Liver (tissue), 9 donors: ENCODE measurements around the gene GTF2F2. TPM values are rescaled to one million over a fixed set of nuclear protein-coding genes. Genes with fewer than 3 reads are reported as not detected.

Source experiments
- DNase-seq: peaks from one replicate; pipeline ENCODE4 v3.0.0-alpha.2; 2017; ENCODE audit warnings: low spot score
- H3K27ac ChIP-seq, 2 donors: one replicate each; pipeline ENCODE4 v1.7.0; 2013; ENCODE audit warnings: inconsistent platforms in 2 of 2, low read length in 2 of 2, control low read depth in 1 of 2, low read depth in 1 of 2, mild to moderate bottlenecking in 1 of 2
- H3K27me3 ChIP-seq, 4 donors: one replicate each; pipeline versions ENCODE4 v1.6.1 to v1.7.0; 2013; ENCODE audit warnings: low read length in 3 of 4, inconsistent platforms in 1 of 4, mild to moderate bottlenecking in 1 of 4, moderate library complexity in 1 of 4; ENCODE audit not compliant: control insufficient read depth in 4 of 4, insufficient read depth in 4 of 4
- H3K36me3 ChIP-seq, 4 donors: one replicate each; pipeline versions ENCODE4 v1.6.1 to v1.7.0; 2013; ENCODE audit warnings: low read length in 3 of 4, mild to moderate bottlenecking in 3 of 4, low read depth in 1 of 4, moderate library complexity in 1 of 4; ENCODE audit not compliant: control insufficient read depth in 4 of 4, insufficient read depth in 3 of 4
- H3K4me1 ChIP-seq, 4 donors: one replicate each; pipeline versions ENCODE4 v1.6.1 to v1.7.0; 2013; ENCODE audit warnings: low read length in 3 of 4, mild to moderate bottlenecking in 3 of 4, moderate library complexity in 1 of 4; ENCODE audit not compliant: control insufficient read depth in 4 of 4, insufficient read depth in 4 of 4
- H3K4me3 ChIP-seq, 3 donors: one replicate each; pipeline versions ENCODE4 v1.6.1 to v1.7.0; 2013; ENCODE audit warnings: low read length in 3 of 3, control low read depth in 1 of 3, low read depth in 1 of 3, mild to moderate bottlenecking in 1 of 3
- H3K9ac ChIP-seq, 2 donors: one replicate each; pipeline ENCODE4 v1.7.0; 2013; ENCODE audit warnings: low read length in 2 of 2, mild to moderate bottlenecking in 2 of 2, moderate library complexity in 2 of 2, control low read depth in 1 of 2, low read depth in 1 of 2
- H3K9me3 ChIP-seq, 4 donors: one replicate each; pipeline versions ENCODE4 v1.6.1 to v1.7.0; 2013; ENCODE audit warnings: low read length in 3 of 4; ENCODE audit not compliant: control insufficient read depth in 4 of 4
- FOXA1 ChIP-seq: IDR thresholded peaks from 2 replicates; pipeline ENCODE4 v1.6.1; 2016; ENCODE audit warnings: antibody characterized with exemption
- FOXA2 ChIP-seq: IDR thresholded peaks from 2 replicates; pipeline ENCODE4 v1.6.1; 2016; ENCODE audit warnings: antibody characterized with exemption
- GABPA ChIP-seq, 2 donors: IDR thresholded peaks in 1 of 2; conservative IDR thresholded peaks in 1 of 2; 2 replicates each; pipeline ENCODE4 v1.6.1; 2016; ENCODE audit warnings: antibody characterized with exemption in 2 of 2, mild to moderate bottlenecking in 1 of 2, moderate library complexity in 1 of 2
- HNF4A ChIP-seq, 2 donors: conservative IDR thresholded peaks; 2 replicates each; pipeline ENCODE4 v1.6.1; 2016; ENCODE audit warnings: antibody characterized with exemption in 2 of 2, mild to moderate bottlenecking in 2 of 2
- NR2F2 ChIP-seq: IDR thresholded peaks from 2 replicates; pipeline ENCODE4 v1.6.1; 2016; ENCODE audit warnings: antibody characterized with exemption
- RAD21 ChIP-seq, 2 donors: IDR thresholded peaks; 2 replicates each; pipeline ENCODE4 v1.6.1; 2016; ENCODE audit warnings: antibody characterized with exemption in 2 of 2, mild to moderate bottlenecking in 2 of 2
- RXRA ChIP-seq, 2 donors: IDR thresholded peaks; 2 replicates each; pipeline ENCODE4 v1.6.1; 2017 to 2018; ENCODE audit warnings: antibody characterized with exemption in 2 of 2, mild to moderate bottlenecking in 1 of 2
- SP1 ChIP-seq: IDR thresholded peaks from 2 replicates; pipeline ENCODE4 v1.6.1; 2018; ENCODE audit warnings: antibody characterized with exemption, mild to moderate bottlenecking
- TAF1 ChIP-seq: conservative IDR thresholded peaks from 2 replicates; pipeline ENCODE4 v1.6.1; 2016; ENCODE audit warnings: antibody characterized with exemption, mild to moderate bottlenecking
- YY1 ChIP-seq: IDR thresholded peaks from 2 replicates; pipeline ENCODE4 v1.6.1; 2016; ENCODE audit warnings: antibody characterized with exemption, mild to moderate bottlenecking
- WGBS: extraction: QIAGEN DNeasy Blood & Tissue Kit; methylation state at CpG from one replicate; pipeline ENCODE4 v1.1.7; 2013; 5-methylcytosine and 5-hydroxymethylcytosine counted together
- polyA plus RNA-seq, 2 donors: library from polyadenylated mRNA; stranded (reverse) in 1 of 2; unstranded in 1 of 2; fragments of 200-250 nt in 1 of 2; fragments of >200 nt in 1 of 2; fragmentation: Nextera tagmentation in 1 of 2; extraction: Ambion mirVana in 1 of 2; gene quantifications; one replicate each; pipeline versions ENCODE4 v1.2.1 to v1.2.3, GENCODE V29; 2013 to 2015
- total RNA-seq, 2 donors: library from RNA; depleted of rRNA; stranded (reverse); fragments of >200 nt; gene quantifications; one replicate each; pipeline ENCODE4 v1.2.3, GENCODE V29; 2014
- TF ChIP-seq, protein P1 (sequence below): IDR thresholded peaks from 2 replicates; pipeline ENCODE4 v1.6.1; 2016; ENCODE audit warnings: antibody characterized with exemption
- TF ChIP-seq, protein P2 (sequence below): fragments of 150-350 bp; IDR thresholded peaks from 2 replicates; pipeline ENCODE4 v1.5.1; 2017; ENCODE audit warnings: improper control_type of control experiment, low read depth, low read length; ENCODE audit not compliant: missing input control
- TF ChIP-seq, protein P3 (sequence below): IDR thresholded peaks from 2 replicates; pipeline ENCODE4 v1.6.1; 2016; ENCODE audit warnings: antibody characterized with exemption
- donor health status: healthy.
- donor health status: healthy.
- donor health status: healthy.
- donor health status: healthy.
- donor health status: healthy.

GTF2F2 gene
- total and polyA plus RNA-seq, 4 donors, result 6.0 to 8.5 (median 7.3) TPM

DNA sequence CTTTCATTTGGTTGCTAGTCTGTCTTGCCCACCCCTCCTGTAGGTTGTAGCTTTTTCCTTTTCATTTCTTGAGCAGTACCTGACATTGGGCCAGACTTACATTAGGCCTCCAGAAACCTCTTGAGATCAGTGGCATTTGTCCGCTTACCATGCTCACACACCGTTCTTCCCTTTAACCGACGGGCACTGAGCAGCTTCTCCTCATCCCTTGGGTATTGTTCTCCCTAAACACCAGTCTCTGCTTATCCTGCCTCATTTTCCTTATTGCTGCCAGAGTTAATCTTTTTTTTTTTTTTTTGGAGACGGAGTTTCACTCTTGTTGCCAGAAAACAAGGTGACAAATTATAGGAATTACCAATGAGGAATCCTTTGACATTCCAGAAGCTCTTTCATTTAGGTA, 107.7 kb downstream of the GTF2F2 start:
- Histone ChIP-seq H3K4me3 (no peak overlapping the region), H3K27ac (no peak overlapping the region), H3K9ac (no peak overlapping the region), H3K4me1 (no peaks in the 10 kb centered on the region), H3K9me3 (no peaks in the 10 kb centered on the region), H3K27me3 (no peaks in the 10 kb centered on the region), H3K36me3 (peaks cover 0 to 1% (median 0%) of the 10 kb centered on the region in 4 donors)
- no peak for TF ChIP-seq FOXA1
- no peak for TF ChIP-seq RXRA (IDR thresholded peaks at IDR 0.05)
- TF ChIP-seq GABPA (IDR thresholded peaks at IDR 0.05 in 1 of 2, conservative IDR thresholded peaks at IDR 0.05 in 1 of 2), result no peak
- TF ChIP-seq NR2F2, result no peak
- TF ChIP-seq, protein P1, sequence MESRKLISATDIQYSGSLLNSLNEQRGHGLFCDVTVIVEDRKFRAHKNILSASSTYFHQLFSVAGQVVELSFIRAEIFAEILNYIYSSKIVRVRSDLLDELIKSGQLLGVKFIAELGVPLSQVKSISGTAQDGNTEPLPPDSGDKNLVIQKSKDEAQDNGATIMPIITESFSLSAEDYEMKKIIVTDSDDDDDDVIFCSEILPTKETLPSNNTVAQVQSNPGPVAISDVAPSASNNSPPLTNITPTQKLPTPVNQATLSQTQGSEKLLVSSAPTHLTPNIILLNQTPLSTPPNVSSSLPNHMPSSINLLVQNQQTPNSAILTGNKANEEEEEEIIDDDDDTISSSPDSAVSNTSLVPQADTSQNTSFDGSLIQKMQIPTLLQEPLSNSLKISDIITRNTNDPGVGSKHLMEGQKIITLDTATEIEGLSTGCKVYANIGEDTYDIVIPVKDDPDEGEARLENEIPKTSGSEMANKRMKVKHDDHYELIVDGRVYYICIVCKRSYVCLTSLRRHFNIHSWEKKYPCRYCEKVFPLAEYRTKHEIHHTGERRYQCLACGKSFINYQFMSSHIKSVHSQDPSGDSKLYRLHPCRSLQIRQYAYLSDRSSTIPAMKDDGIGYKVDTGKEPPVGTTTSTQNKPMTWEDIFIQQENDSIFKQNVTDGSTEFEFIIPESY, result no peak
- TF ChIP-seq HNF4A (conservative IDR thresholded peaks at IDR 0.05), result no peak
- TF ChIP-seq, protein P2, sequence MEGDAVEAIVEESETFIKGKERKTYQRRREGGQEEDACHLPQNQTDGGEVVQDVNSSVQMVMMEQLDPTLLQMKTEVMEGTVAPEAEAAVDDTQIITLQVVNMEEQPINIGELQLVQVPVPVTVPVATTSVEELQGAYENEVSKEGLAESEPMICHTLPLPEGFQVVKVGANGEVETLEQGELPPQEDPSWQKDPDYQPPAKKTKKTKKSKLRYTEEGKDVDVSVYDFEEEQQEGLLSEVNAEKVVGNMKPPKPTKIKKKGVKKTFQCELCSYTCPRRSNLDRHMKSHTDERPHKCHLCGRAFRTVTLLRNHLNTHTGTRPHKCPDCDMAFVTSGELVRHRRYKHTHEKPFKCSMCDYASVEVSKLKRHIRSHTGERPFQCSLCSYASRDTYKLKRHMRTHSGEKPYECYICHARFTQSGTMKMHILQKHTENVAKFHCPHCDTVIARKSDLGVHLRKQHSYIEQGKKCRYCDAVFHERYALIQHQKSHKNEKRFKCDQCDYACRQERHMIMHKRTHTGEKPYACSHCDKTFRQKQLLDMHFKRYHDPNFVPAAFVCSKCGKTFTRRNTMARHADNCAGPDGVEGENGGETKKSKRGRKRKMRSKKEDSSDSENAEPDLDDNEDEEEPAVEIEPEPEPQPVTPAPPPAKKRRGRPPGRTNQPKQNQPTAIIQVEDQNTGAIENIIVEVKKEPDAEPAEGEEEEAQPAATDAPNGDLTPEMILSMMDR, result no peak
- no peak for TF ChIP-seq RAD21 (IDR thresholded peaks at IDR 0.05)
- TF ChIP-seq TAF1, result no peak
- WGBS, result 97% methylated on average over 5 of the region's 5 CpGs
- no peak for DNase-seq

DNA sequence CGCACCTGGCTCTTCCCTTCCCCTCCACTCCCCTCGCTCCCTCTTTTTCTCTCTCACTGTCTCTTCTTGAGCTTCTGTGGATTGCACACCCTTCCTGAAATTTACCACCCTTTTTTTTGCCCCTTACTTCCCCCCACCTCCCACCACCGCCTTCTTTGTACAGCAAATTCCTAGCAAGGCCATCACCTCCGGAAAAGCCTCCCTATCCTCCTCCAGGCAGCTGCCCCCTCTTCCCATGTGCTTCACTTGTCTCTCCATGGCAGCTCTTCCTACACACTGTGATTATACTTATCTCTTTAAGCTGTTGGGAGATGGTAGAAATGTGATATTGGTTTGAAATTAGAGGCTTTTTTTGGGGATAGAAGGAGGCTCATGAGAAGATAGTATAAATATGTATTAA, 108.9 kb downstream of the GTF2F2 start:
- Histone ChIP-seq H3K27ac (no peak overlapping the region), H3K4me1 (no peaks in the 10 kb centered on the region), H3K27me3 (no peaks in the 10 kb centered on the region), H3K4me3 (no peak overlapping the region), H3K36me3 (peaks cover 0 to 1% (median 0%) of the 10 kb centered on the region in 4 donors), H3K9me3 (no peaks in the 10 kb centered on the region), H3K9ac (no peak overlapping the region)
- 97% methylated on average over 4 of the region's 4 CpGs for WGBS
- TF ChIP-seq, protein P3, sequence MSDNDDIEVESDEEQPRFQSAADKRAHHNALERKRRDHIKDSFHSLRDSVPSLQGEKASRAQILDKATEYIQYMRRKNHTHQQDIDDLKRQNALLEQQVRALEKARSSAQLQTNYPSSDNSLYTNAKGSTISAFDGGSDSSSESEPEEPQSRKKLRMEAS, result no peak
- no peak for TF ChIP-seq YY1
- no peak for TF ChIP-seq RXRA (IDR thresholded peaks at IDR 0.05)
- no peak for TF ChIP-seq FOXA2
- DNase-seq, result no peak

DNA sequence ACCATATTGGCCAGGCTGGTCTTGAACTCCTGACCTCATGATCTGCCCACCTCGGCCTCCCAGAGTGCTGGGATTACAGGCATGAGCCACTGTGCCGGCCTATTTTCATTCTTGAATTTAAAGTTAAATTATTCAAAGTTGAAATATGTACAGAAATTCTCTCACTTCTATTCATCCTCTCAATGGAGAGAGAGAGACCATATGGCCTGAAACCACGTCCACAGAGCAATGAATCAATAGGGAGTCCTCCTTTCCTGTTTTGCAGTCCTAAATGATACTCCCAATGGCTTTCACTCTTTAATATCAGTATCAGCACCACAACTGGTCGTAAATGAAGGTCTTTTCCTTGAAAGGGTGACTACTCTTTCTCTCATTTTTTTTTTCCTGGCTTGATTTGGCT, 111.0 kb downstream of the GTF2F2 start:
- no peak for DNase-seq
- H3K9me3 ChIP-seq, result no peaks in the 10 kb centered on the region
- 92% methylated on average over 4 of the region's 4 CpGs for WGBS
- H3K4me3 ChIP-seq, result no peak overlapping the region
- H3K9ac ChIP-seq, result no peak overlapping the region
- H3K36me3 ChIP-seq, result no peaks in the 10 kb centered on the region
- TF ChIP-seq GABPA (IDR thresholded peaks at IDR 0.05 in 1 of 2, conservative IDR thresholded peaks at IDR 0.05 in 1 of 2), result no peak
- TF ChIP-seq HNF4A (conservative IDR thresholded peaks at IDR 0.05), result no peak
- no peak for TF ChIP-seq SP1
- TF ChIP-seq FOXA2, result no peak
- no peak for TF ChIP-seq FOXA1
- no peaks in the 10 kb centered on the region for H3K4me1 ChIP-seq
- no peak overlapping the region for H3K27ac ChIP-seq
- H3K27me3 ChIP-seq, result no peaks in the 10 kb centered on the region
